ENCODE results near the gene CCNQ.

GRCh38 chrX:153561337-153561736 lies 37.6 kb downstream of the CCNQ start:
- TF ChIP-seq EZH2 (IDR thresholded peaks at IDR 0.05; ENCODE audit: insufficient read depth, poor library complexity, severe bottlenecking), result no peak
- TF ChIP-seq EZH2phosphoT487 (IDR thresholded peaks at IDR 0.05; ENCODE audit: insufficient read depth, low read depth), result no peak
